Anterior cingulate cortex (tissue), 58 donors: ENCODE data around the gene LRMDA.

ENCODE experiments used
- DNase-seq, 58 donors: peaks; one replicate each; lab custom pipeline; 2025; lab: John Stamatoyannopoulos, UW

Gene LRMDA

GRCh38 chr10:75682649-75683557 is 251.5 kb downstream of the LRMDA start:
- no peak for DNase-seq

- DNase-seq: no peak
Measured at GRCh38 chr10:75685187-75685586, 253.8 kb downstream of the LRMDA start.

- no peak for DNase-seq
Measured at GRCh38 chr10:75688506-75689300, 257.3 kb downstream of the LRMDA start.

- no peak for DNase-seq
Measured at GRCh38 chr10:75693489-75693888, 262.1 kb downstream of the LRMDA start.

GRCh38 chr10:75694269-75694668 is 262.8 kb downstream of the LRMDA start:
- DNase-seq: no peak

GRCh38 chr10:75694790-75695189 is 263.4 kb downstream of the LRMDA start:
- no peak for DNase-seq

GRCh38 chr10:75695994-75696393 is 264.6 kb downstream of the LRMDA start:
- DNase-seq: no peak

- DNase-seq: no peak
Measured at GRCh38 chr10:75696536-75696935, 265.1 kb downstream of the LRMDA start.

- no peak for DNase-seq
Measured at GRCh38 chr10:75703191-75703854, 271.9 kb downstream of the LRMDA start.

- DNase-seq: no peak
Measured at GRCh38 chr10:75705426-75705825, 274.0 kb downstream of the LRMDA start.

- DNase-seq: no peak
Measured at GRCh38 chr10:75707080-75707840, 275.8 kb downstream of the LRMDA start.

- DNase-seq: no peak
Measured at GRCh38 chr10:75708060-75708459, 276.6 kb downstream of the LRMDA start.

GRCh38 chr10:75709245-75709644 is 277.8 kb downstream of the LRMDA start:
- no peak for DNase-seq

- no peak for DNase-seq
Measured at GRCh38 chr10:75709811-75710210, 278.4 kb downstream of the LRMDA start.

GRCh38 chr10:75712242-75712880 is 280.9 kb downstream of the LRMDA start:
- DNase-seq: peak in 28 of 58 donors; percentile 1 to 49 (median 8)

GRCh38 chr10:75716506-75716905 is 285.1 kb downstream of the LRMDA start:
- DNase-seq: no peak

- no peak for DNase-seq
Measured at GRCh38 chr10:75717126-75717916, 285.9 kb downstream of the LRMDA start.

- no peak for DNase-seq
Measured at GRCh38 chr10:75718991-75719390, 287.6 kb downstream of the LRMDA start.

GRCh38 chr10:75720157-75720556 is 288.7 kb downstream of the LRMDA start:
- DNase-seq: no peak
